H9 (cell line): ENCODE results near the gene ANKUB1. TPM values are rescaled to one million over a fixed set of nuclear protein-coding genes. Genes with fewer than 3 reads are reported as not detected.

ENCODE experiments used
- DNase-seq: peaks from one replicate; pipeline ENCODE4 v3.0.0-alpha.2; 2017
- H2AFZ ChIP-seq: one replicate; pipeline ENCODE4 v1.6.1; 2013; ENCODE audit warnings: mild to moderate bottlenecking, low read length, control low read depth, moderate library complexity
- H2AK5ac ChIP-seq: 2 replicates; pipeline ENCODE4 v1.6.1; 2013; ENCODE audit warnings: low read length, control low read depth, mixed read lengths; ENCODE audit not compliant: insufficient read length
- H2BK120ac ChIP-seq: one replicate; pipeline ENCODE4 v1.6.1; 2013; ENCODE audit warnings: low read depth, mild to moderate bottlenecking, low read length, control low read depth, inconsistent platforms; ENCODE audit not compliant: poor library complexity, severe bottlenecking
- H2BK12ac ChIP-seq: 2 replicates; pipeline ENCODE4 v1.6.1; 2013; ENCODE audit warnings: low read length, control low read depth, mixed read lengths, low read depth; ENCODE audit not compliant: insufficient read length
- H2BK15ac ChIP-seq: 2 replicates; pipeline ENCODE4 v1.6.1; 2013; ENCODE audit warnings: low read depth, low read length, control low read depth
- H2BK20ac ChIP-seq: one replicate; pipeline ENCODE4 v1.6.1; 2013; ENCODE audit warnings: low read depth, mild to moderate bottlenecking, low read length, control low read depth, inconsistent platforms; ENCODE audit not compliant: poor library complexity, severe bottlenecking
- H2BK5ac ChIP-seq: 2 replicates; pipeline ENCODE4 v1.6.1; 2013; ENCODE audit warnings: low read length, control low read depth, mixed read lengths; ENCODE audit not compliant: insufficient read length
- H3K14ac ChIP-seq: 2 replicates; pipeline ENCODE4 v1.6.1; 2013; ENCODE audit warnings: low read length, control low read depth; ENCODE audit not compliant: insufficient read depth
- H3K18ac ChIP-seq: 2 replicates; pipeline ENCODE4 v1.6.1; 2013; ENCODE audit warnings: low read depth, mild to moderate bottlenecking, mixed read lengths, low read length, control low read depth; ENCODE audit not compliant: insufficient read length
- H3K23ac ChIP-seq: 2 replicates; pipeline ENCODE4 v1.6.1; 2013; ENCODE audit warnings: low read length, control low read depth, mixed read lengths, low read depth; ENCODE audit not compliant: insufficient read length
- H3K23me2 ChIP-seq: 2 replicates; pipeline ENCODE4 v1.6.1; 2013; ENCODE audit warnings: low read depth, mild to moderate bottlenecking, mixed read lengths, low read length, control low read depth; ENCODE audit not compliant: insufficient read length, poor library complexity, severe bottlenecking
- H3K27ac ChIP-seq: 2 replicates; pipeline ENCODE4 v1.5.1; 2013; ENCODE audit warnings: low read length, control low read depth, mixed read lengths, low read depth; ENCODE audit not compliant: insufficient read length
- H3K27me3 ChIP-seq: 2 replicates; pipeline ENCODE4 v1.6.1; 2013; ENCODE audit warnings: low read length, control low read depth, inconsistent platforms; ENCODE audit not compliant: insufficient read depth
- H3K4ac ChIP-seq: 2 replicates; pipeline ENCODE4 v1.6.1; 2013; ENCODE audit warnings: low read depth, mild to moderate bottlenecking, control low read depth, inconsistent platforms, low read length, moderate library complexity
- H3K4me1 ChIP-seq: 2 replicates; pipeline ENCODE4 v1.6.1; 2013; ENCODE audit warnings: low read length, control low read depth, inconsistent platforms; ENCODE audit not compliant: insufficient read depth
- H3K4me2 ChIP-seq: 2 replicates; pipeline ENCODE4 v1.6.1; 2013; ENCODE audit warnings: low read length, control low read depth, mixed read lengths; ENCODE audit not compliant: insufficient read length, insufficient read depth
- H3K56ac ChIP-seq: 2 replicates; pipeline ENCODE4 v1.6.1; 2013; ENCODE audit warnings: low read depth, mild to moderate bottlenecking, mixed read lengths, low read length, control low read depth; ENCODE audit not compliant: insufficient read length
- H3K79me1 ChIP-seq: 2 replicates; pipeline ENCODE4 v1.6.1; 2013; ENCODE audit warnings: low read depth, mild to moderate bottlenecking, moderate library complexity, low read length, control low read depth, inconsistent platforms; ENCODE audit not compliant: insufficient read depth, poor library complexity, severe bottlenecking
- H3K79me2 ChIP-seq: 2 replicates; pipeline ENCODE4 v1.6.1; 2013; ENCODE audit warnings: low read length, control low read depth, inconsistent platforms; ENCODE audit not compliant: insufficient read depth
- H3K9ac ChIP-seq: 2 replicates; pipeline ENCODE4 v1.6.1; 2013; ENCODE audit warnings: low read length, control low read depth, mixed read lengths; ENCODE audit not compliant: insufficient read length; ENCODE audit errors: extremely low read depth
- H3K9me3 ChIP-seq: one replicate; pipeline ENCODE4 v1.6.1; 2013; ENCODE audit warnings: low read depth, low read length, inconsistent platforms; ENCODE audit not compliant: control insufficient read depth
- H3T11ph ChIP-seq: one replicate; pipeline ENCODE4 v1.6.1; 2013; ENCODE audit warnings: mild to moderate bottlenecking, low read length, control low read depth, inconsistent platforms
- H4K20me1 ChIP-seq: one replicate; pipeline ENCODE4 v1.6.1; 2013; ENCODE audit not compliant: control insufficient read depth, insufficient read length, insufficient read depth
- H4K5ac ChIP-seq: 2 replicates; pipeline ENCODE4 v1.6.1; 2013; ENCODE audit warnings: low read depth, mild to moderate bottlenecking, mixed read lengths, low read length, control low read depth; ENCODE audit not compliant: insufficient read length
- H4K8ac ChIP-seq: replicated peaks from 2 replicates; pipeline ENCODE4 v1.6.1; 2013; ENCODE audit warnings: low read length, control low read depth, mixed read lengths, low read depth; ENCODE audit not compliant: insufficient read length
- H4K91ac ChIP-seq: 2 replicates; pipeline ENCODE4 v1.6.1; 2013; ENCODE audit warnings: low read depth, mild to moderate bottlenecking, moderate library complexity, mixed read lengths, low read length, control low read depth; ENCODE audit not compliant: insufficient read length
- H3K27ac Mint-ChIP-seq, 3 experiments: 2 replicates in 2 of 3; 3 replicates in 1 of 3; pipeline ENCODE4 v1.8.0; 2020 to 2021; ENCODE audit warnings: mixed read lengths in 3 of 3, mild to moderate bottlenecking in 1 of 3, moderate library complexity in 1 of 3
- H3K27me3 Mint-ChIP-seq: 2 replicates; pipeline ENCODE4 v1.8.0; 2021; ENCODE audit warnings: low read depth, mild to moderate bottlenecking, moderate library complexity, mixed read lengths
- H3K36me3 Mint-ChIP-seq, 3 experiments: 2 replicates in 2 of 3; 3 replicates in 1 of 3; pipeline ENCODE4 v1.8.0; 2020 to 2021; ENCODE audit warnings: low read depth in 3 of 3, mixed read lengths in 3 of 3; ENCODE audit not compliant: insufficient read depth in 1 of 3
- H3K4me1 Mint-ChIP-seq, 2 experiments: 2 replicates each; pipeline ENCODE4 v1.8.0; 2020; ENCODE audit warnings: mixed read lengths in 2 of 2
- H3K4me3 Mint-ChIP-seq, 2 experiments: 2 replicates in 1 of 2; 3 replicates in 1 of 2; pipeline ENCODE4 v1.8.0; 2020 to 2021; ENCODE audit warnings: mild to moderate bottlenecking in 2 of 2, mixed read lengths in 2 of 2, moderate library complexity in 1 of 2
- H3K9me3 Mint-ChIP-seq, 2 experiments: 2 replicates in 1 of 2; 3 replicates in 1 of 2; pipeline ENCODE4 v1.8.0; 2020; ENCODE audit warnings: mild to moderate bottlenecking in 2 of 2, mixed read lengths in 2 of 2, moderate library complexity in 1 of 2
- total RNA-seq: library from RNA; stranded (reverse); gene quantifications from 2 replicates; pipeline ENCODE4 v1.2.1, GENCODE V29; 2021
- TF ChIP-seq, protein P1 (sequence below): fragments of 200-600 bp; sonication (generic); conservative IDR thresholded peaks from 3 replicates; pipeline ENCODE4 v1.8.0; 2021; ENCODE audit warnings: antibody characterized with exemption, mild to moderate bottlenecking

ANKUB1 gene
- total RNA-seq, 1 experiment from 2014 or later: not detected

DNA sequence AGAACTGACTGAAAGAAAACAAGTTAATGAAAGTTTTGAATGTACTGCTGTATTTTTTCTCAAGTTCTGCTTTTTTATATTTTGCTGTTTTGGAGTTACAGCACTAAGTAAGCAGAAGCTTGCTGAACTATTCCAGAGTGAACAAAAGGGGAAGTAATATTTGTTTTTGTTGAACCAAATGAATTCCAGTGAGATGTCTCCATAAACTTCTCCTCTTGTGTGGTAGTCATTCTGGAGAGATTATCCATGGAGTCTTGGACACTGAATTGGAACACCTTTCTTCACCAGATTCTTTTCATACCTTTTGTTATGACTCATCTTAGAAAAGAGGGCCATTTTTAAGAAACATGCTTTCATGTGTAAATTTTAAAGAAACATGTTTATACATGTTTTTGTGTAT is 8.8 kb downstream of the ANKUB1 start:
- H3K36me3 Mint-ChIP-seq: no peaks in the 10 kb centered on the region
- H4K5ac ChIP-seq: no peak overlapping the region
- no peak overlapping the region for H2BK20ac ChIP-seq
- H3K56ac ChIP-seq: no peak overlapping the region
- H3K27ac Mint-ChIP-seq: no peak overlapping the region
- no peak overlapping the region for H2BK15ac ChIP-seq
- no peak overlapping the region for H4K8ac ChIP-seq
- H3T11ph ChIP-seq: no peak overlapping the region
- H3K14ac ChIP-seq: no peak overlapping the region
- no peak overlapping the region for H3K27ac ChIP-seq
- no peaks in the 10 kb centered on the region for H3K4me1 ChIP-seq
- H3K4me1 Mint-ChIP-seq: peaks cover 4% of the 10 kb centered on the region in 2 experiments
- no peak overlapping the region for H3K4me2 ChIP-seq
- no peaks in the 10 kb centered on the region for H3K9me3 Mint-ChIP-seq
- H3K23ac ChIP-seq: no peak overlapping the region
- H3K9me3 ChIP-seq: no peaks in the 10 kb centered on the region
- H2AK5ac ChIP-seq: no peak overlapping the region
- H3K4ac ChIP-seq: no peak overlapping the region
- H3K27me3 Mint-ChIP-seq: no peaks in the 10 kb centered on the region
- no peak for DNase-seq
- H3K4me3 Mint-ChIP-seq: no peak overlapping the region
- H3K23me2 ChIP-seq: no peaks in the 10 kb centered on the region
- no peaks in the 10 kb centered on the region for H3K79me1 ChIP-seq
- H2BK5ac ChIP-seq: no peak overlapping the region
- H3K27me3 ChIP-seq: no peaks in the 10 kb centered on the region
- no peak overlapping the region for H2AFZ ChIP-seq
- H3K18ac ChIP-seq: no peak overlapping the region
- H3K9ac ChIP-seq: no peak overlapping the region
- H4K20me1 ChIP-seq: no peaks in the 10 kb centered on the region
- H4K91ac ChIP-seq: no peak overlapping the region
- no peak overlapping the region for H2BK120ac ChIP-seq
- TF ChIP-seq, protein P1, sequence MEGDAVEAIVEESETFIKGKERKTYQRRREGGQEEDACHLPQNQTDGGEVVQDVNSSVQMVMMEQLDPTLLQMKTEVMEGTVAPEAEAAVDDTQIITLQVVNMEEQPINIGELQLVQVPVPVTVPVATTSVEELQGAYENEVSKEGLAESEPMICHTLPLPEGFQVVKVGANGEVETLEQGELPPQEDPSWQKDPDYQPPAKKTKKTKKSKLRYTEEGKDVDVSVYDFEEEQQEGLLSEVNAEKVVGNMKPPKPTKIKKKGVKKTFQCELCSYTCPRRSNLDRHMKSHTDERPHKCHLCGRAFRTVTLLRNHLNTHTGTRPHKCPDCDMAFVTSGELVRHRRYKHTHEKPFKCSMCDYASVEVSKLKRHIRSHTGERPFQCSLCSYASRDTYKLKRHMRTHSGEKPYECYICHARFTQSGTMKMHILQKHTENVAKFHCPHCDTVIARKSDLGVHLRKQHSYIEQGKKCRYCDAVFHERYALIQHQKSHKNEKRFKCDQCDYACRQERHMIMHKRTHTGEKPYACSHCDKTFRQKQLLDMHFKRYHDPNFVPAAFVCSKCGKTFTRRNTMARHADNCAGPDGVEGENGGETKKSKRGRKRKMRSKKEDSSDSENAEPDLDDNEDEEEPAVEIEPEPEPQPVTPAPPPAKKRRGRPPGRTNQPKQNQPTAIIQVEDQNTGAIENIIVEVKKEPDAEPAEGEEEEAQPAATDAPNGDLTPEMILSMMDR: no peak
- H2BK12ac ChIP-seq: no peak overlapping the region
- H3K79me2 ChIP-seq: no peaks in the 10 kb centered on the region
